Fibroblast of lung (primary cell): ENCODE data around the gene ZBTB7B. TPM values are rescaled to one million over a fixed set of nuclear protein-coding genes. Genes with fewer than 3 reads are reported as not detected.

Source experiments
- DNase-seq, 2 donors: peaks; one replicate each; pipeline versions ENCODE4 v3.0.0 to v3.0.0-alpha.2; 2010; ENCODE audit warnings: low read depth in 2 of 2
- H2AFZ ChIP-seq: 2 replicates; pipeline ENCODE4 v1.5.1; 2012; ENCODE audit warnings: low read length, control low read depth, inconsistent platforms
- H3K27ac ChIP-seq: 2 replicates; pipeline ENCODE4 v1.5.1; 2011; ENCODE audit warnings: low read length, control low read depth; ENCODE audit not compliant: insufficient read depth
- H3K27me3 ChIP-seq: 2 replicates; pipeline ENCODE4 v1.5.1; 2011; ENCODE audit warnings: mild to moderate bottlenecking, low read length; ENCODE audit not compliant: control insufficient read depth, insufficient read depth
- H3K36me3 ChIP-seq: 2 replicates; pipeline ENCODE4 v1.5.1; 2011; ENCODE audit warnings: low read length; ENCODE audit not compliant: control insufficient read depth, insufficient read depth
- H3K4me1 ChIP-seq: 2 replicates; pipeline ENCODE4 v1.5.1; 2011; ENCODE audit warnings: low read length; ENCODE audit not compliant: control insufficient read depth, insufficient read depth; ENCODE audit errors: extremely low read depth
- H3K4me2 ChIP-seq: 2 replicates; pipeline ENCODE4 v1.5.1; 2011; ENCODE audit warnings: low read length, control low read depth; ENCODE audit not compliant: insufficient read depth; ENCODE audit errors: extremely low read depth
- H3K4me3 ChIP-seq, 4 experiments: fragments of 200-600 bp in 1 of 4; sonication (generic) in 1 of 4; replicated peaks in 1 of 4; 2 replicates each; pipeline ENCODE4 v1.5.1; 2011 to 2016; ENCODE audit warnings: low read length in 4 of 4, low read depth in 3 of 4, mild to moderate bottlenecking in 3 of 4, control low read depth in 2 of 4, inconsistent platforms in 1 of 4, mixed read lengths in 1 of 4; ENCODE audit not compliant: insufficient read depth in 1 of 4; ENCODE audit errors: control extremely low read depth in 1 of 4
- H3K79me2 ChIP-seq: 2 replicates; pipeline ENCODE4 v1.5.1; 2012; ENCODE audit warnings: mild to moderate bottlenecking, low read length, inconsistent platforms; ENCODE audit not compliant: control insufficient read depth, insufficient read depth
- H3K9ac ChIP-seq: 2 replicates; pipeline ENCODE4 v1.5.1; 2011; ENCODE audit warnings: mild to moderate bottlenecking, low read length, control low read depth; ENCODE audit not compliant: insufficient read depth
- H3K9me3 ChIP-seq: 2 replicates; pipeline ENCODE4 v1.5.1; 2012; ENCODE audit warnings: low read depth, low read length; ENCODE audit not compliant: control insufficient read depth, insufficient read depth
- H4K20me1 ChIP-seq: 2 replicates; pipeline ENCODE4 v1.5.1; 2011; ENCODE audit warnings: low read length; ENCODE audit not compliant: control insufficient read depth, insufficient read depth; ENCODE audit errors: extremely low read depth
- CTCF ChIP-seq, 2 donors: IDR thresholded peaks in 1 of 2; conservative IDR thresholded peaks in 1 of 2; 1 replicate in 1 of 2; 2 replicates in 1 of 2; pipeline ENCODE4 v1.5.1; 2011 to 2012; ENCODE audit warnings: low read length in 2 of 2, control low read depth in 1 of 2, inconsistent platforms in 1 of 2, low read depth in 1 of 2, mild to moderate bottlenecking in 1 of 2
- EZH2 ChIP-seq: IDR thresholded peaks from 2 replicates; pipeline ENCODE4 v1.5.1; 2012; ENCODE audit warnings: low read length, control low read depth, mild to moderate bottlenecking; ENCODE audit errors: missing control alignments
- polyA plus RNA-seq, 2 donors: library from polyadenylated mRNA; depleted of rRNA in 1 of 2; stranded (reverse) in 1 of 2; unstranded in 1 of 2; fragments of >200 nt; gene quantifications; 2 replicates each; pipeline ENCODE4 v1.2.1, GENCODE V29; 2011 to 2012; ENCODE audit warnings: missing spikeins in 1 of 2
- total RNA-seq: library from RNA; depleted of rRNA; stranded (reverse); fragments of >200 nt; gene quantifications from 2 replicates; pipeline ENCODE4 v1.2.1, GENCODE V29; 2014

The ZBTB7B gene
- total and polyA plus RNA-seq, 2 donors (not counting 1 experiment from before 2014, with no cell fraction given), result 7.0 to 19.3 TPM

- Histone ChIP-seq H3K4me2 (no peak overlapping the region), H3K36me3 (no peaks in the 10 kb centered on the region), H3K79me2 (no peaks in the 10 kb centered on the region), H3K4me3 (no peak overlapping the region), H4K20me1 (no peaks in the 10 kb centered on the region), H3K27ac (no peak overlapping the region), H3K9ac (no peak overlapping the region), H3K27me3 (peaks cover 6% of the 10 kb centered on the region), H3K9me3 (no peaks in the 10 kb centered on the region), H2AFZ (no peak overlapping the region), H3K4me1 (peaks cover 2% of the 10 kb centered on the region)
- no peak for DNase-seq
- TF ChIP-seq CTCF (conservative IDR thresholded peaks at IDR 0.05 in 1 of 2, IDR thresholded peaks at IDR 0.05 in 1 of 2; ENCODE audit: low read depth in 1 of 2, low read length in 2 of 2) (no peak), EZH2 (no peak)
These were observed 41.8 kb downstream of the ZBTB7B start for GRCh38 chr1:155044365-155044764.

GRCh38 chr1:155044812-155045657 lies 42.4 kb downstream of the ZBTB7B start:
- H3K4me2 ChIP-seq, result no peak overlapping the region
- TF ChIP-seq EZH2, result no peak
- TF ChIP-seq CTCF (conservative IDR thresholded peaks at IDR 0.05 in 1 of 2, IDR thresholded peaks at IDR 0.05 in 1 of 2; ENCODE audit: low read depth in 1 of 2, low read length in 2 of 2), result peak; percentile 68 to 87
- peaks cover 5% of the 10 kb centered on the region for H3K4me1 ChIP-seq
- H2AFZ ChIP-seq, result no peak overlapping the region
- H3K9ac ChIP-seq, result no peak overlapping the region
- no peaks in the 10 kb centered on the region for H3K36me3 ChIP-seq
- H3K4me3 ChIP-seq, result no peak overlapping the region
- no peaks in the 10 kb centered on the region for H3K9me3 ChIP-seq
- DNase-seq, result peak; percentile 66 to 85
- H3K27ac ChIP-seq, result no peak overlapping the region
- H3K79me2 ChIP-seq, result no peaks in the 10 kb centered on the region
- no peaks in the 10 kb centered on the region for H4K20me1 ChIP-seq
- peaks cover 6% of the 10 kb centered on the region for H3K27me3 ChIP-seq

DNA sequence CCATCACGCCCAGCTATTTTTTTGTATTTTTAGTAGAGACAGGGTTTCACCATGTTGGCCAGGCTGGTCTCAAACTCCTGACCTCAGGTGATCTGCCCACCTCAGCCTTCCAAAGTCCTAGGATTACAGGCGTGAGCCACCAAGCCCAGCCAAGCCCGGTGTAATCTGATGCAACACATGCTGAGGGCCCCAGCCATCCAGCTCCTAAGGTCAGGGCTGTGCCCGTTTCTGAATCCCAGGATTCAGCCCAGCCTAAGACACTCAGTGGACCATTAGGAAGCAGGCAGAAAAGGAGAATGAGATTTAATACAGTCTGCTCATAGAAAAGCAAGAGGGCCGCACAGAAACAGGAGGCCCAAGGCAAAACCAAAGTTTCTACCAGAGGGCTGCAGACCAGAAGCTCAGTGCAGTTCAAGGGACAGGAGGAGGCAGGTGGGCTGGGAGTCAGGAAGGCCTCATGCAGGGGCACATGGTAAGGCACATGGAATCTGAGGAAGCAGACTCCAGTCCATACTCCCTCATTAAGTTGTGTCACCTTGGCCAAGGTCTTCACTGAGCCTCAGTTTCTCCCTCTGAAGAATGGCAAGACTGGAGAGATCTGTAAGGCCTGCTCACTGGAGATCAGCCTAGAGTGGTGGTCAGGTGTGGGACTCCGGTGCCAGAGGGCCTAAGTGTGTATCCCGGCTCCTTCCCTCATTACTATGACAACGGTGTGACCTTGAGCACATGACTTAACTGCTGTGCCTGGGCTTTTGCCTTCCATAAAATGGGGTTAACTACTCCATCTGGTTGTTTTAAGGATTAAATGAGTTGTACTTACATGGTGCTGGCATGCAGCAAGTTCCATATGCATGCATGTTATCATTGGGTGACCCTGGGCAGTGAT lies 46.1 kb downstream of the ZBTB7B start:
- Histone ChIP-seq H3K36me3 (no peaks in the 10 kb centered on the region), H3K27me3 (no peaks in the 10 kb centered on the region), H3K4me2 (no peak overlapping the region), H3K9me3 (no peaks in the 10 kb centered on the region), H3K27ac (no peak overlapping the region), H3K9ac (no peak overlapping the region), H3K4me3 (no peak overlapping the region), H4K20me1 (no peaks in the 10 kb centered on the region), H2AFZ (no peak overlapping the region), H3K79me2 (no peaks in the 10 kb centered on the region), H3K4me1 (peaks cover 9% of the 10 kb centered on the region)
- DNase-seq, result no peak
- TF ChIP-seq CTCF (conservative IDR thresholded peaks at IDR 0.05 in 1 of 2, IDR thresholded peaks at IDR 0.05 in 1 of 2; ENCODE audit: low read depth in 1 of 2, low read length in 2 of 2), result no peak
- no peak for TF ChIP-seq EZH2
